HT1080 (cell line): Measurements from ENCODE around the gene MKRN3. TPM values are rescaled to one million over a fixed set of nuclear protein-coding genes. Genes with fewer than 3 reads are reported as not detected.

ENCODE experiments used
- DNase-seq: peaks from one replicate; pipeline ENCODE4 v3.0.0-alpha.2; 2015; ENCODE audit warnings: low read depth
- polyA plus RNA-seq, 2 experiments: library from polyadenylated mRNA; depleted of rRNA; stranded (reverse); fragments of >200 nt; gene quantifications; 2 replicates each; pipeline ENCODE4 v1.2.3, GENCODE V29; 2015
- total RNA-seq: library from RNA; depleted of rRNA; stranded (reverse); fragments of >200 nt; shearing (Covaris generic); gene quantifications from 2 replicates; pipeline ENCODE4 v1.2.3, GENCODE V29; 2014; rRNA removed

Gene MKRN3
- total RNA-seq = 14.5 and 14.6 TPM in 2 replicates
- polyA plus RNA-seq (2015; cell fraction: cytosol; rRNA removed) = 7.6 and 14.0 TPM in 2 replicates
- 19.7 and 21.3 TPM in 2 replicates for polyA plus RNA-seq (2015; cell fraction: nucleus; rRNA removed)

GRCh38 chr15:23565395-23566070, at the start of gene MKRN3:
MKRN3 (plus strand) TSS chr15:23565674; CDS start chr15:23565783, 109 bp downstream.
- peak; percentile 86 for DNase-seq

DNA sequence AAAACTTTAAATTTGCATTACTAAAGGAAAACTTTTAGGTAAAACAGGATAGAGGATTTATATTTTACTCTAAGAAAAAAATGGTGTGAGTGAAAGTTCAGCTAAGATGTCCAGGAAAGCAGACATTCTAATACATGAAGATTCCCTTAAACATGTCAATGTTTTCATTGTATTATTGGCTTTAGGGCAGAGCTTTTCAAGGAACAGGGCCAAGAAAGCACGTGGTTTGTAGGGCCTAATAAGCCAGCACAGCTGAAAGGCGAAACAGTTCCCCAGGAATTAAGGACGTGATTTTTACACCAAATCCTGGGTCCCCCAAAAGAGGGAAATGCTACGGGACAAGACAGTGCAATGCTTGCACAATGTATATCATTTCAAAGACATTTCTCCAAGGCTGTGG, 48.6 kb upstream of the MKRN3 start:
- DNase-seq = no peak

GRCh38 chr15:23518104-23518503, 47.4 kb upstream of the MKRN3 start:
- DNase-seq = peak; percentile 17

GRCh38 chr15:23524816-23525215, 40.7 kb upstream of the MKRN3 start:
- DNase-seq = no peak

DNA sequence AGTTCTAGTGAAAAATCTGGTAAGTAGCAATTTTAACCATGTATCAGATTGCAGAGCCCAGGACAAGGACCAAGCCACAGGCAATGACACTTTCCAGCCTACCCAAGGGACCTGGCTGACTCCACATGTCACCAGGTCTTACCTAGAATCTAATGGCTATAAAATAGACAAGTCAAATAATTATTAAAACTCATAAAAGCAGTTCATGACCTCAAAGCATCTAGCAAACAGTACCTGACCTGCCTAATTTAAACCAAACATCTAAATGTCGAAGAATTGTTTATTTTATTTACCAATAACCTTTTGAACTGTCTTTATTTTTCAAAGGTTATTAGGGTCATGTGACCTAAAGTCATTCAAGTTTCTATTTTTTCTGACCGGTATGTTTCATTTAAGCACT, 35.6 kb upstream of the MKRN3 start:
- no peak for DNase-seq

DNA sequence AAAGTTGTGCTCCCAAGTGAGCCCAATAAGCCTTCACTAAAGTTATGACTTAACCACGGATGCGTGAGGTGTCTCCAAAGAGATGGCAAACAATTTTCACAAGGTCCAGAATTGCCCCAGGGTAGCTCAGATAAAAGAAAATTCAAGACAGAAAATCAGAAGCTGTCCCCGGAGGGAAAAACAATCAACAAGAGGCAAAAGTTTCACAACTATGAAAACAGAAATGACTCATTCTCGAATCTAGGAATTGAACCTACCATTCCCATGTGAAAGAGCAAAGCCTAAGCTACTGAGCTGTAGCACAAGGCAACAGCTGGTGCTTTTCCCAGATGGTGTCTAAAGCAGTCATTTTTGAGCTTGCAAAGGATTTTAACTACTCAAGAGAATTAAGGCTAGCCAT, 33.5 kb upstream of the MKRN3 start:
- peak; percentile 5 for DNase-seq

DNA sequence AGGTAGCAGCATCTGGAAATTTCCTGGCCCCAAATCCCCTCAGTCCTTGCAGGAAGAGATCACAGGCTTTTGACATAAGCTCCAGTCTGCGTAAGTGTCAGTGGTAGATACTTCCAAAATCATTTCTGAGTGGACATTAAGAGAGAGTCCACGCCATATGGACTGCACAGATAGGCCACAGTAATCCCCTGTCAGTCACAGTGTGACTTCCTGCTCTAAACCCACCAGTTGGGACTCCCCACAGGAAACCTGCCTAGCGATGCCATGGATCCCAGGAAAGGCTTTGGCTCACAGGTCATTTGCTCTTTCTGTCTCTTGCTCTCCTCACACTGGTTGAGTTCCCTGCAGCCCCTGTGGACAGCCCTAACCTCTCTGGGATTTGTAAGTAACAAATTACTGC, 28.8 kb upstream of the MKRN3 start:
- DNase-seq = no peak

DNA sequence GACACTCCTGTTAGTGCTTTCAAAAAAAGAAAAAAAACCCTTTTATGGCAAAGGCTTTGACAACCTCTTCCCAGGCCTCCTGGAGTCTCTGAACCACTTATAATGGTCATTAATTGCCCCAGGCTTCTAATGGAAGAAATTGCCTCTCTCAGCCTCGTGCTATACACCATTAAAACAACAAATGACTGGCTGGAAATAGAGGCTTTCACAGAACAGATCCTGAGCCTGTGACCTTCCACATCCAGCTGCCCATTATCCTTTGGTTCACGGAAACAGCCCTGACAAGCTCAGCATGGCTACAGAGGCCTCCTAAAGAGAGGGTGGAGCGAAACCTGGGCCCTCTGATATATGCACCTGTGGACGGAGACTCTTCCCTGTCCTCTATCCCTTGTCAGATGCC, 26.8 kb upstream of the MKRN3 start:
- no peak for DNase-seq

- DNase-seq = no peak
Measured at GRCh38 chr15:23539892-23540291, 25.6 kb upstream of the MKRN3 start.

GRCh38 chr15:23546158-23546557, 19.3 kb upstream of the MKRN3 start:
- no peak for DNase-seq

DNA sequence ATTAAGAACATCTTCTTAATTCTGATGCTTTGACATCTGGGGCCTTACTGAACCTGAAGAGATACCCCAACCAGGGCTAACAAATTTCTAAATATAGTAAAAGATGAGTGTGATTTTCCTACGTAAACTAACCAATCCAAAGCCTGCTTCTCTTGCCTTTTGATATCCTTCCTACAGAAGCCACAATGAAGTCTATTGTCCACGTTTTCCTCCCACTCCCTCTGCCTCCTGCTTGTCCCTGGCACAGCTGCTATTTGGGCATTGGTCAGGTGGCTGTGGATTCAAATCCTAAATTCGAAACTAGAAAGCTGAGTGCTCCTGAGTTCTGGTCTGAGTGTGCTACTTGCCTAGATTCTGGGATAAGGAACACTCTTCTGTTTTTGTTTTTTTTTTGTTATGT, 17.4 kb upstream of the MKRN3 start:
- DNase-seq = no peak

DNA sequence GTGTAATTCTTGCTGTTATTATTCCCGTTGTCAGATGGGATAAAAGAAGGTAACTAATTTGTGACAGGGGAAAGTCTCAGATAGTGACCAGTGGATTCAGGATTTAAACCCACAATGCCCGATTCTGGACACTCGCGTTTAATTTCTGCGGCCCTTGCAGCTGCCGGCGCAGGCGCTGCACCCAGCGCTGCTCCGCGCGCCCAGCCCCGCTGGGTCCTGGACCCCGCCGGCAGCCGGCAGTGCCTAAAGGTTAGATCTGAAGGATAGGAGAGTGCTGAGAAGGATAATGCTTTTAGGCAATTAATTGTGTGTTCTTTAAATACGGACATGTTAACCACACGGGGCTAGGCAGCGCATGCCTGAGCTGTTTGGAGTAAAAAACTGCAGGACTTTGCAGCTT, 3.6 kb upstream of the MKRN3 start:
- no peak for DNase-seq

DNA sequence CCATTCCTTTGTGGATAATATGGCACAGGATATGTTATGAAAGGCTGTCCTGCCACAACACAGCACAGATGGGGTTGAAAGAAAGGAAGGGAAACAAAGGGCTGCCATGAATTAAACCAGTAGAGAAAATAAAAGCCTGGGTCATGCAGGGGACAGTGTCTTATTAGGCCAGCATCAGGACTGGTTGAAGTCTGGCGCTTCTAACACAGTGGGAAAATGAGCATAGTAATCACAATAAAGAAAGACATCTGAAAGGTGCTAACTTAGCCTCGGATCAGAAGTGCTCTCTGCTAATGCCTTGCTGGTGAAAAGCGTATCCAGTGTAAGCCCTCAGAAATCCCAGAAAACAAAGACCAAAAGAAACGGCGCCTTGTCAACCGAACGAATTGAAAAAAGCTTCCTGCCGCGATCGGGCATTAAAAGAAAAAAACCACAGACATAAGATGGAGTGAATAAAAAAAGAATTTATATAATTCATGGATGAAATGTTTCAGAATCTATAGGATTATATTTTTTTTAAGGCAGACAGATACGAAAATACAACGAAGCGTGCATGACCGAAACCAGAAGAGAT, 566 bp upstream of the MKRN3 start:
- DNase-seq = no peak

DNA sequence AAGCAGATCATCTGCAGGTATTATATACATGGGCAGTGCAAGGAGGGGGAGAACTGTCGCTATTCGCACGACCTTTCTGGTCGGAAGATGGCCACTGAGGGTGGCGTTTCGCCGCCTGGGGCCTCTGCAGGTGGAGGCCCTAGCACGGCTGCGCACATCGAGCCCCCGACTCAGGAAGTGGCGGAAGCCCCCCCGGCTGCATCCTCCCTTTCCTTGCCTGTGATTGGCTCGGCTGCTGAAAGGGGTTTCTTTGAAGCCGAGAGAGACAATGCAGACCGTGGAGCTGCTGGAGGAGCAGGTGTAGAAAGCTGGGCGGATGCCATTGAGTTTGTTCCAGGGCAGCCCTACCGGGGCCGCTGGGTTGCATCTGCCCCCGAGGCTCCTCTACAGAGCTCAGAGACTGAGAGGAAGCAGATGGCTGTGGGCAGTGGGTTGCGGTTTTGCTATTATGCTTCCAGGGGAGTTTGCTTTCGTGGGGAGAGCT, 639 bp downstream of the MKRN3 start:
- DNase-seq = peak; percentile 74

DNA sequence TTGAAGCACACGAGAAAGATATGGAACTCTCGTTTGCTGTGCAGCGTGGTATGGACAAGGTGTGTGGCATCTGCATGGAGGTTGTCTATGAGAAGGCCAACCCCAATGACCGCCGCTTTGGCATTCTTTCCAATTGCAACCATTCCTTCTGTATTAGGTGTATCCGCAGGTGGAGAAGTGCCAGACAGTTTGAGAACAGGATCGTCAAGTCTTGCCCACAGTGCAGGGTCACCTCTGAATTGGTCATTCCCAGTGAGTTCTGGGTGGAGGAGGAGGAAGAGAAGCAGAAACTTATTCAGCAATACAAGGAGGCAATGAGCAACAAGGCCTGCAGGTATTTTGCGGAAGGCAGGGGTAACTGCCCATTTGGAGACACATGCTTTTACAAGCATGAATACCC, 1.2 kb downstream of the MKRN3 start:
- DNase-seq = no peak

GRCh38 chr15:23567921-23568320, 2.4 kb downstream of the MKRN3 start:
- DNase-seq = no peak

DNA sequence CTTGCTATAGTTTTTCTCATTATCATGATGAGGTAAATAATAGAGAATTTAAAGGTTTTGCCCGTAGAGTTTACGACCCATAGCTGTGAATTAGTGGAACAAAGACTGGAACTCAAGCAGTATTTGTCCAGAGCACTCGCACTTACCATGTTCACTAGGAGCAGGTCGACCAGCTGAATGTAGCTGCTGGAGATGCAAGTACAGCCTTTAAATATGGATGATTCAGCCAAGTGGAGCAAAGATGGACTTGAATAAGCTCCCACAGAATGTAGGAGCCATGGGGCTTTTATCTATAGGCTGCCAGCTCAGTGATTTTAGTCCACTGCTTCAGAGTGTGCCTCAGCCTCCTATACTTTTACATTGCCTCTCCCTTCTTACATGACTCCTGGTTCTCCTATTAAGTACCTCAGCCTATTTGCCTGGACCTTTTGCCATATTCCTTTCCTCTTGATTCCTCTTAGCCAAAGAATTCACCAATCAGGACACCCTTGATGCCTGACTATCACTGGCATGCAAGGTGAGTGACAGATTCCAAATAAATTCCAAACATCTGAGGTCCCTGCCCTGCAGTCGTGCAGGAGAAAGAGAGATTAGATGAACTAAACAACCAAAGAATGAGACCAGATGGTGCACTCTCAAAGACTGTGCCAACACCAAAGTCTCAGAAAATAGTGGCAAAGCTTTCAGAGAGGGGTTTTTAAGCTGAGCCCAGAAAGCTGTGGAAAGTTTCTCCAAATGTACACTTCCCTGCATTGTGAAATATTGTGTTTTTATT, 3.9 kb downstream of the MKRN3 start:
- DNase-seq = no peak

- DNase-seq = peak; percentile 39
Measured at GRCh38 chr15:23570486-23570885, 5.0 kb downstream of the MKRN3 start.

DNA sequence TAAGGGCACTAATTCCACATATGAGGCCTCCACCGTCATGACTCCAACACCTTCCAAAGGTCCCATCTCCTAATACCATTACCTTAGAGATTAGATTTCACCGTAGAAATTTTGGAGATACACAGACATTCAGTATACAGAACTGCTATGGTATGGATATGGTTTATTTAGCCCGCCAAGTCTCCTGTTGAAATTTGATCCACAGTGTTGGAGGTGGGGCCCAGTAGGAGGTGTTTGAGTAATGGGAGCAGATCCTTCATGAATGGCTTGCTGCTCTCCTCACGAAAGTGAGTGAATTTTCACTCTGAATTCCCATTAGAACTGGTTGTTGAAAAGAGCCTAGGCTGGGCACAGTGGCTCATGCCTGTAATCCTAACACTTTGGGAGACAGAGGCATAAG, 7.4 kb downstream of the MKRN3 start:
- DNase-seq = no peak

- DNase-seq = no peak
Measured at GRCh38 chr15:23574742-23575141, 9.3 kb downstream of the MKRN3 start.

DNA sequence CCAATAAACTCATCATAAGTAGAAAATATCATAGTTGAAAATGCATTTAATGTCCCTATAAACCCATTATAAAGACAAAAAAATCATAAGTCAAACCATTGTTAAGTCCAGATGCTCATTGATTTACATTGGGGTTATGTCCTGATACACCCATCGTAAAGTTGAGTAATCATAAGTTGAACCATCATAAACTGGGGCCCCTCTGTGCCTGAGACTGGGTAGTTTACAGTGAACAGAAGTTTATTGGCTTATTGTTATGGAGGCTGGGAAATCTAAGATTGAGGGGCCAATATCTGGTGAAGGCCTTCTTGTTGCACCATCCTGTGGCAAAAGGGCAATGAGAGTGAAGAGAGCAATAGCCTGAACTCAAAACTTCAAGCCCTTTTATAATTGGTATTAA, 10.6 kb downstream of the MKRN3 start:
- DNase-seq = no peak

- DNase-seq = no peak
Measured at GRCh38 chr15:23578521-23579150, 13.2 kb downstream of the MKRN3 start.
